Activated CD8-positive, alpha-beta memory T cell treated with anti-CD3 and anti-CD28 coated beads, Interleukin-2, amount 50 U/mL, for 1 hour (primary cell): ENCODE results near the gene ENO1.

Experiments used
- DNase-seq: peaks from one replicate; pipeline ENCODE4 v3.0.0-alpha.2; 2020; ENCODE audit errors: extremely low read depth

Gene ENO1

DNA sequence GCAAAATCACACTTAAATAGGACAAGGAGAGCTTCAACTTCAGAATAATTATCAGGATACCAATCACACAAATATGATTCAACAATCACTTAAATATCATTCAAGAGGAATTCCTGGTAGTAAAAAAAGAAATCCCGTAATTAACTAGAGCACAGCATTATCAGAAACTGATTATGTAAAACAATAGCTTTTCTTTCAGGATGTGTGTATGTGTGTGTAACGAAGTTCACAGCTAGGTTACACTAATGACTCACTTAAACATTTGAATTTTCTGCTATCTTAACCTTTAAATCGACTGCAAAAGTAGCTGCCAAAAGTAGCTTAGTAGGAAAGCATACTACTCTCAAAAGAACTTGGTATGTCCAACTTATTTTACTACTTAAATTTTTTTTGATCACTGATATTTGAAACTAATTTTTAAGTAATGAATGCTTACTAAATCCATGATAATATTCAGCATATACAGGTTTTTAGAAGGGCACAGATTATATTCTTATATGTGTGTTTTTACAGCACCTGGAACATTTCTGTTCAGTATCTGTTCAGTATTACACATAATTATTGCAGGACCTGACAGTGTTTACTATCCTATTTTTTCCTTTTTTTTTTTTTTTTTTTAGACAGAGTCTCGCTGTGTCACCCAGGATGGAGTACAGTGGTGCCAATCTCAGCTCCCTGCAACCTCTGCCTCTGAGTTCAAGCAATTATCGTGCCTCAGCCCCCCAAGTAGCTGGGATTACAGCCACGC lies 65.3 kb downstream of the ENO1 start:
- no peak for DNase-seq

- no peak for DNase-seq
Observed at GRCh38 chr1:8812081-8812480, 66.4 kb downstream of the ENO1 start.
